HG03520 (cell line): ENCODE results near the gene SYCE3.
"Not testable (repeated sequence)": the region's sequence is repeated elsewhere in the genome, so short reads cannot be mapped to it uniquely, and the experiment has no call there.

Experiments used
- ATAC-seq: cut with Tn5 transposase; IDR thresholded peaks from one replicate; pipeline ENCODE4 v1.9.1; 2021; ENCODE audit warnings: mild to moderate bottlenecking, moderate library complexity; ENCODE audit not compliant: unreplicated experiment

Gene SYCE3

DNA sequence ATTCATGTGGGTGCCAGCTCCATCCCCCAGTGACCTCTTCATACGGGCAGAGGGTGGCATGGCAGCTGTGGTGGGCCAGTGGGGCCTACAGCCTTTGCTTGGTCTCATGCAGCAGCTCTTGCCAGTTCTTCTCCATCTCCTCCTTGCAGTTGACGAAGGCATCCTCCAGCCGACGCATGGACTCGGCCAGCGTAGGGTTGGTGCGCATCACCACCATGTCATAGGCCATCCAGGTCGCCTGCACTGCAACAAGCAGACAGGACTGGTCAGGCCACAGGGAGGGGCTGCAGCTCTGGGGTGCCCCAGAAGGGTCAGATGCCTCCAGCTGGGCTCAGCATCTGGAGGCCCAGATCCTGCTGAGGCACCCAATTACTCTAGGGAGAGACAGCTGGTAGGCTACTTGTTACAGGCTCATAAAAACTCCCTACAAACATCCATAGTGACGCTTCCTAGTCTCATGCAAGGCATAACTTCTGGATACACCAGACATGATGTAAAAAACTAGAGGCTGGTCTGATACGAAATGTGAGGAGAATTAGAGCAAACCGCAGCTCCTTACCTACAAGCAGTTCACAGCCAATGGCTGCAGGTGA is 11.5 kb downstream of the SYCE3 start:
- no peak for ATAC-seq

DNA sequence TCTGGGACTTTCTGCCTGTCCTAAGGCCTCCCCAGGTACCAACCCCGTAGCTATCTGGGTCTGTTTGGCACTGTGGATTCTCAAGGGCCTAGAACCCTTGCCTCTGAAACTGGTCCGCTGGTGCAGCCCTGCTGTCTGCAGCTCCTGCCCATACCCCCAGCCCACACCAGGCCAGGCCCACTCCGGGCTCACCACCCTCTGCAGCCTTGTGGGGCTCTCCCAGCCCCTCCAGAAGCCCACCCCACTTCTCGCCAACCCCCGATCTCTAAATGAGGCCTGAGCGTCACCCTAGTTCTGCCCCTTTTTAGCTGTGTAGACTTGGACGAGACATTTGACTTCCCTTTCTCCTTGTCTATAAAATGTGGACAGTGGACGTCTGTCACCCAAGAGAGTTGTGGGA is 12.3 kb downstream of the SYCE3 start:
- no peak for ATAC-seq

DNA sequence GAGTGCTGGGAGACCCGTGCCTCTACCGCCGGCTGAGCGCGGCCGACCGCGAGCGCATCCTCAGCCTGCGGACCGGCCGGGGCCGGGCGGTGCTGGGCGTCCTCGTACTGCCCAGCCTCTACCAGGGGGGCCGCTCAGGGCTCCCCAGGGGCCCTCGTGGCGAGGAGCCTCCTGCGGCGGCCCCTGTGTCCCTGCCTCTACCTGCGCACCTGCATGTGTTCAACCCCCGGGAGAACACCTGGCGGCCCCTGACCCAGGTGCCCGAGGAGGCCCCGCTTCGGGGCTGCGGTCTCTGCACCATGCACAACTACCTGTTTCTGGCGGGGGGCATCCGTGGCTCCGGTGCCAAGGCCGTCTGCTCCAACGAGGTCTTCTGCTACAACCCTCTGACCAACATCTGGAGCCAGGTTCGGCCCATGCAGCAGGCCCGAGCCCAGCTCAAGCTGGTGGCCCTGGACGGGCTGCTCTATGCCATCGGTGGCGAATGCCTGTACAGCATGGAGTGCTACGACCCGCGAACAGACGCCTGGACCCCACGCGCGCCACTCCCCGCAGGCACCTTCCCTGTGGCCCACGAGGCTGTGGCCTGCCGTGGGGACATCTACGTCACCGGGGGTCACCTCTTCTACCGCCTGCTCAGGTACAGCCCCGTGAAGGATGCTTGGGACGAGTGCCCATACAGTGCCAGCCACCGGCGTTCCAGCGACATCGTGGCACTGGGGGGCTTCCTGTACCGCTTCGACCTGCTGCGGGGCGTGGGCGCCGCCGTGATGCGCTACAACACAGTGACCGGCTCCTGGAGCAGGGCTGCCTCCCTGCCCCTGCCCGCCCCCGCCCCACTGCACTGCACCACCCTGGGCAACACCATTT is 13.6 kb downstream of the SYCE3 start:
- no peak for ATAC-seq

DNA sequence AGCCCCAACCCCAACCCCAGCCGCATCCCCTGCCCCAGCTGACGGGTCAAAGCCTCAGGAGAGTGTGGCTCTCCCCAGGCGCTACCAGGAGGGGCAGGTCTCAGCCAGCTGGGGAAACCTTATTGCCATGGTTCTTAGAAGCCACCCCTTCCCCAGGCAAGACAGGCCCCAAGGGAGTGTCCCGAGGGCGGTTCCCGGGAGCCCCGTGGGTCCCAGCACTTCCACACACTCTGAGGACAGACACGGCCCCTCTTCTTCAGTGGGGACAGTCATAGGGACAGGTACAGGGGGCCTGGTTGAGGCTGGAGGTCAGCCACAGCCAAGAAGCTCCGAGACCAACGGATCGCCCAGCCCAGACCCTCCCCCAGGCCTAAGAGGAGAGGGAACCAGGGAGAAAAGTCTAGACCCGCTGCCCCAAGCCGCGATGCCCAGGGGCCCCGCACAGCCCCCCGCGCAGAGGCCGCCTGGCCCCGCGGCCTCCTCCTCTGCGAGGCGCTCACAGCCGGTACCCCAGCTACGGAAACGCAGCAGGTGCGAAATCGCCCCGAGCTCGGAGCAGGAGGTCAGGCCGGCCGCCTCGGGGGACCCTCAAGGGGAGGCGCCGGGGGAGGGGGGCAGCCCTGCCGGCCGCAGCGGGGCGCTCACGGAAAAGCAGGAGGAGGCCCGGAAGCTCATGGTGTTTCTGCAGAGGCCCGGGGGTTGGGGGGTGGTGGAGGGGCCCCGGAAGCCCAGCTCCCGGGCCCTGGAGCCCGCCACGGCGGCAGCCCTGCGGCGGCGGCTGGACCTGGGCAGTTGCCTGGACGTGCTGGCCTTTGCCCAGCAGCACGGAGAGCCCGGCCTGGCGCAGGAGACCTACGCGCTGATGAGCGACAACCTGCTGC is 14.4 kb downstream of the SYCE3 start:
- no peak for ATAC-seq

DNA sequence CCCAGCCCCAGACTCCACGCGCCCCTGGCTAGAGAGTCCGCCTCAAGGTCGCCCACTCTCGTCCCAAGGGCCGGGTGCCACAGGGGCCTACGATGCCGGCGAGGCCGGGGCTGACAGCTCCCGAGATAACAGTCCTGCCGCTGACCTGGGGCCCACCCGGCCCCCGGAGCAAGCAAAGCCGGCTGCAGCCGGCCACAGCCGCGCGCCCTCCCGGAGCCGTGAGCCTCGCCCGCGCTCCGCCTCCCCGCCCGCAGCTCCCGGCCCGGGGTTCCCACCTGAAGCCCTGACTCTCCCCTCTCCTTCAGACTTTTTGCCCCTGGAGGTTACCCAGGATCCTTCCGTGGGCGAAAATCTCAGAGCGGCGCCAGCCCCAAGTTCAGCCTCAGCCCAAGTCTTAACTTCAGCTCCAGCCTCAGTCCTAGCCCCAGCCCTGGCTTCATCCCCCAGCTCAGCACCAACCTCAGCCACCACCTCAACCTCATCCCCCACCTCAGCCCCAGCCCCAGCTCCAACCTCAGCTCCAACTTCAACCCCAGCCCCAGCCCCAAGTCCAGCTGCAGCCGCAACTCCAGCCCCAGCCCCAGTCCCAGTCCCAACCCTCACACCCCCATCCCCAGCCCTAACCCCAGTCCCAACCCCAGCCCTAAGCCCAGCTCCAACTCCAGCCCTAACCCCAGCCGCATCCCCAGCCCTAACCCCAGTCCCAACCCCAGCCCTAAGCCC is 15.3 kb downstream of the SYCE3 start:
- ATAC-seq: no peak

DNA sequence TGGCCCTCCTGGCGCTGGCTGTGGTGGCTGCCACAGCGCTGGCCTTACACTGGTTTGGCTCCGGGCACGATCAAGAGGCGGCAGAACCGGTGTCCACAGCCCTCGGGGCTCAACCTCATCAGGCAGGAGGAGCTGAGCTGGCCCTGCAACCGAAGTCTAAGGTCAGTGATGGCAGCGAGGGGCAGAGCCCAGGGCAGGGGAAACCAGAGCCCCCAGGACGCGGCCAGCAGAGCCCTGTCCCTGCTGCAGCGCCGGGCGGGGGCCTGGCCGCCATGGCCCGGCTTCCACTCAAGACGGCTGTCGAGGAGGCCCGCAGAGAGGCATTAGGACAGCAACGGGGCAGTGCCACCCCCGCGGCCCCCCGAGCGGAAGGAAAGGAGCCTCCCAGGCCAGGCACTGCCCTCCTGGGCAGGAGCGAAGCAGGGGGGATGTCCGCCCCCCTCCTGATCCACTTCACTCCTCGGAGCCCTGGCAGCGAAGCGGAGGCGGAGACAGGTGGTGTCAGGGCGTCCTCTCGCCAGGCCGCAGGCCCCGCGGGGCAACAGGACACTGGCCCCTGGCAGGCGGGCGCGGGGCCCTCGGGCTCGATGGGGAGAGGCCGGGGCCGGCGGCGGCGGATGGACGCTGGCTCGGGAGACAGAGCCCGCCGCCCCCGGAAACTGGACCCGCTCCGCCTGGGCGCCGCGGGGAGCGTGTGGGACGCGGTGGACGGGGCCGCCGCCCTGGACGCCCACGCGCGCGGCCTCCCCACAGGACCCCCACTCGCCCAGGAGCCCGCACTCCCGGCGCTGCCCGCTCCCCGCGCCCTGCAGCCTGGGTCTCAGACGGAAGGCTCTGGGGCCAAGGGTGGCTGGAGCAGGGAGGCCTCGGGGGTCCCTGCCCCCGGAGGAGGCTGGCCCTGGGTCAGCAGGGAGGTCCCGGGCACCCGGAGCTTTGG is 16.1 kb downstream of the SYCE3 start:
- ATAC-seq: no peak

DNA sequence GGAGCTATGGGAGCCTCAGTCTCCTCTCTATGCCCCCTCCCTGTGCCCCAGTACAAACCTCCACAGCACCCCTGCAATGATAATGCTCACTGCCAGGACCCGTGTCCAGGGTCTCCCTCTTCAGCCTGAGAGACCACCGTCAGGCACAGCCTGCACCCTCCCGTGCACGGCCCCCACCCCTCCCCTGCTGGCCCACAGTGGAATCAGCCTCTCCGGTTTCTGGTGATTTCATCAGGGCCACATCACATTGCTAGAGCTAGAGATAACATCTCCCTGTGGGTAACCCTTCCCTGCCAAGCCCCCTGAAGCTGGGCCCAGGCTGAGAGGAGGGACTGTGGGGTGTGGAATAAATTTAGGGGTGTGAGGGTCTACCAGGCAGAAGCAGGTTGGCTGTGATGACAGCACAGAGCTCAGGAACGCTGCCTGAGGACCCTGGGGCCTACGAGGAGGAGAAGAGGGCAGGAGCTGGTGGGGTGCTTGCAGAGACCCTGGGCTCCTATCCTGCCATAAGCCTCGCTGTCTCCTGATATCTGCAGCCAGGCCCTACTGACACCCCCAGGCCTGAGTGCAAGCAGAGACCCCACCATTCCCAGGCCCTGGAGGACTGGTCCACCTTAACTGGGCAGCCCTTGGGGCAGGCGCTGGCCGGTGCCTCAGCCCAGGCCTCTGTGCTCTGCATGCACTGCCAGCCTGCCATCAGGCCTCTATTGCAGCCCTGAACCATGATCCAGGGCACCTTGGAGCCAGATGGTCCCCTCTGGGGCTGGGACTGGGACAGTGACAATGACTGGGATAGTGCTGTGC is 17.0 kb downstream of the SYCE3 start, which contains the start of gene KLHDC7B:
KLHDC7B (plus strand) TSS at position 378 of the 804 bp plus-strand sequence; CDS start at position 723, 345 bp downstream.
- no peak for ATAC-seq

DNA sequence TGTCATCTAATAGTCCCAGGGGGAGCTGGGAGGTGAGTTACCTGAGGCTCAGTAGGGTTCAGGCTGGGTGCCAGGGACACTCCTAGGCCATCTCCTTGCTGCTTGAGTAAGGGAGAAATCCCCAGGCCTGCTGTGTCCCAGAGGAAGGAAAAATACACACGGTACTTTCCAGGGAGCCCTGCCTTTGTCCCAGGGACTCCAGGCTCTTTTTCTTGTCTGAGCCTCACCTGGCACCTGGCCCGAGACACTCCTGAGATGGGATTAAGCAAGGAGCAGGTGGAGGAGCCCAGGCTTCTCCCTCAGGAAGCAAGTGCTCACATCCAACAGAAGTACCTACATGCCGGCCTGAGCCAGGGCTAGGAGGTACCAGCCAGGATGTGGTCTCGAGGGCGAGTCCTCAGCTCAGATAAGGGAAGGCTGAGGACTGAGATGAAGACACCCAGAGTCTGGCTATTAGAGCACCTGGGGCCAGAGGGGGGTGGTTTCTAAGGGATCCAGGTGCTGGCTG is 17.9 kb downstream of the SYCE3 start:
- no peak for ATAC-seq

DNA sequence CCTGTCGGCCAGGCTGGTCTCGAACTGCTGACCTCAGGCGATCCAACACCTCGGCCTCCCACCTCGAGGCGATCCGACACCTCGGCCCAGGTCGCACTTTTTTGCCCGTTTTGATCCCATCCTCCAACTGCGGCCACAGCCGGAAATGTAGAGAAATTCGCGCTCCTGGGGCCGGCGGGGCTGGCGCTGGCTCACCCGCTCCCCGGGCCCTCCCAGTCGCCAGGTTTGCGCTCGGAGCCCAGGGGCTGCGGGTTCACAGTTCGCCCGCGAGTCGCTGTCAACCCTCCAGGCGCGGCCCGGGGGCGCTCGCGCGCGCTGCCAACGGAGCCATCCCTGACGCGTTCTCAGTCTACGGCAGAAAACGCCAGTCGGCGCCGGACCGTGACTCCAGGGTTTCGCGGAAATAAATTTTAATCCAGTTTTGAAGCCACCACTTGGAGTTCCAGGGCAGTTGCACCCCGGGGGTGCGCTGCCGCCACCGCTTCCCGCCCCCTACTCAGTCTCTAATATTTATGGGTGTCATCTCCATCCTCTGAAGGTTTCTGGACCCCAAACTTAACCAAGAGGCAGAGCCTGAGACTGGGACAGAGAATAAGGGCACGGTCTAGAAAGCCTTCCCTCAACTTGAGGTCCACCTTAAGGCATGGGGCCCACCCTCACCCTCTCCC is 18.5 kb downstream of the SYCE3 start:
- ATAC-seq: no peak

DNA sequence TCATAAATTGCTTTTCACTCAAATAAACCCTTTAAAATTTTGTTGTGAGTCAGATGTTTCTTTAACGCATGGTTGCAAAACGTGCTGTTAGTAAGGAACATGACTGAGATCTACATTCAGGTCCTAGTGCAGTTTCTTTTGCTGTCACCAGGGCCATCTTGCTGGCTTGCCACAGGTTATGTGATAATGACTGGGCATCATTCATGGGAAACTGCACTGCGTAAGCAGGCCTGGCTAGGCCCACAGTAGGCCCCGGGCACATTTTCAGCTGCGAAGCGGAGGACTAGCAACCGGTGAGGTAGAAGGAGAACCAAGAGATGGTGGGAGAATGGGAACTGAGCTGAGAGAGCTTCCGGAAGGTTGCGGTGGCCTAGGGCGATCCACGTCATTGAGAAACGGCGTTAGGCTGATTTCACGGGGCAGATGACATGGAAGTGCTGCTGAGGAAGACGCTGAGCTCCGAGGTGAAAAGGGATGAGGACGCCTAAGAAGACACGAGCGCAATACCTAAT is 20.2 kb downstream of the SYCE3 start:
- ATAC-seq: no peak

DNA sequence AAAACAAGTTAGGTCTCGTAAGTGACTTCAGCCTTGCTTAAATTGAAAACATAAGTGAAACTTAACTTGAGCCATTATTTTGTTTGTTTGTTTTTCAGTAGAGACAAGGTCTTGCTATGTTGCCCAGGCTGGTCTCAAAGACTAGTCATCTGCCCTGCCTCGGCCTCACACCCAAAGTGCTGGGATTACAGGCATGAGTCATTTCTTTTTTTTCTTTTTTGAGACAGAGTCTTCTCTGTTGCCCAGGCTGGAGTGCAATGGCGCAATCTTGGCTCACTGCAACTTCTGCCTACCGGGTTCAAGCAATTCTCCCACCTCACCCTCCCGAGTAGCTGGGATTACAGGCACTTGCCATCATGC is 21.1 kb downstream of the SYCE3 start:
- not testable (repeated sequence) for ATAC-seq

DNA sequence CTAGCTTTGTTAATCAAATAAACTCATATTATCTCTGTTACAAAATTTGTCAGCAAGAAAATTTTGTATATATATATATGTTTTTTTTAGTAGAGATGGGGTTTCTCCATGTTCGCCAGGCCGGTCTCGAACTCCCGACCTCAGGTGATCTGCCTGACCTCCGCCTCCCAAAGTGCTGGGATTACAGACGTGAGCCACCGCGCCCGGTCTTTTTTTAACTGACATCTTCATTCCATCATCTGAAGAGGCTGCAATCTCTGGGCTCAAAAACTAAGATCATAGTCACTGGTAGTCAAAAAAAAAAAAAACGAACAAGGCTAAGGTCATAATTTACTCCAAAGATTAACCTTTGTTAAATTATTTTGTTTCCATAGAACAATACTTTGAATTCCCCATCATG is 22.3 kb downstream of the SYCE3 start:
- no peak for ATAC-seq

DNA sequence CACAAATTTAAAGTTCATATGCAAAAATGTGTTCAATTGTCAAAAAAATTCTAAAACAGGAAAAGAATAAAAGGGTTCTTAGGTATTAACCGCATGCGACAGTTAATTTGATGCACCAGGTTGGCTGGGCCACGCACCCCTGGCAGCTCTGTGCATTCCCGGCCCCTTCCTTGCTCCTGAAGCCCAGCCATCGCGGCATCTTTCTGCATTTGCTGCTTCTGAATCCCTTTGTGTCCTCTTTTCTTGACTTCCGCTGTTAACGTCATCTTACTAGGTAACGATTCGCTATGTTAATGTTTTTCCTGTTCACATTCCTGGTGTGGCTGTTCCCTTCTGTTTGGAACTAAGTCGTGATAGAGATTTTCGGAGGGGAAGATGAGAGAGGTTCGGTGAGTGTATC is 25.0 kb downstream of the SYCE3 start:
- ATAC-seq: no peak

DNA sequence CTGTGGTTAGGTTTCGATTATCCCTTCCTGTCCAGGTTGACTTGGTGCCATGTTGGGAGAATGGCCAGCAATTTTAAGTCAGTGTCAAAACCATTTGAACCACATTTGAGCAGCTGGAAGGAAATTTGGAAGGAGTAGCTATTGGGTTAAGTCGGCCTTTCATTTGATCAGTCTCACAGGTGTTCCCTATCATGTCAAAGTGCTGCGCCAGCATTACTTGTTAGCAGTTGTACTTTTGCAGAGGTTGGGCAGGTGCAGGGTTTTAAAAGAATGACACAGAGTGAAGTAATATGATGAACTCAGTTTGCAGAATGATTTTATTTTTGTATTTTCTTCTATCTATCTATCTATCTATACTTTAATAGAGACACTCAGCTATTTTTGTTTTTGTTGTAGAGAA is 26.5 kb downstream of the SYCE3 start:
- ATAC-seq: no peak

DNA sequence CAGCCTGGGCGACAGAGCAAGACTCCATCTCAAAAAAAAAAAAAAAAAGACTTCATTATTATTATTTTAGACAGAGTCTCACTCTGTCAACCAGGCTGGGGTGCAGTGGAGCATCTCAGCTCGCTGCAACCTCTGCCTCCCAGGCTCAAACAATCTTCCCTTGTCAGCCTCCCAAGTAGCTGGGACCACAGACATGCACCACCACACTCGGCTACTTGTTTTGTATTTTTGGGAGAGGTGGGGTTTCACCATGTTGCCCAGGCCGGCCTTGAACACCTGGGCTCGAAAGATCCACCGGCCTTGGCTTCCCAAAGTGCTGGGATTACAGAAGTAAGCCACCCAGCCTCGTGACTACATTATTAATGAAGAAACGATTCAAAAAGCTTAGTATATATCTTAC is 27.6 kb downstream of the SYCE3 start:
- ATAC-seq: no peak

DNA sequence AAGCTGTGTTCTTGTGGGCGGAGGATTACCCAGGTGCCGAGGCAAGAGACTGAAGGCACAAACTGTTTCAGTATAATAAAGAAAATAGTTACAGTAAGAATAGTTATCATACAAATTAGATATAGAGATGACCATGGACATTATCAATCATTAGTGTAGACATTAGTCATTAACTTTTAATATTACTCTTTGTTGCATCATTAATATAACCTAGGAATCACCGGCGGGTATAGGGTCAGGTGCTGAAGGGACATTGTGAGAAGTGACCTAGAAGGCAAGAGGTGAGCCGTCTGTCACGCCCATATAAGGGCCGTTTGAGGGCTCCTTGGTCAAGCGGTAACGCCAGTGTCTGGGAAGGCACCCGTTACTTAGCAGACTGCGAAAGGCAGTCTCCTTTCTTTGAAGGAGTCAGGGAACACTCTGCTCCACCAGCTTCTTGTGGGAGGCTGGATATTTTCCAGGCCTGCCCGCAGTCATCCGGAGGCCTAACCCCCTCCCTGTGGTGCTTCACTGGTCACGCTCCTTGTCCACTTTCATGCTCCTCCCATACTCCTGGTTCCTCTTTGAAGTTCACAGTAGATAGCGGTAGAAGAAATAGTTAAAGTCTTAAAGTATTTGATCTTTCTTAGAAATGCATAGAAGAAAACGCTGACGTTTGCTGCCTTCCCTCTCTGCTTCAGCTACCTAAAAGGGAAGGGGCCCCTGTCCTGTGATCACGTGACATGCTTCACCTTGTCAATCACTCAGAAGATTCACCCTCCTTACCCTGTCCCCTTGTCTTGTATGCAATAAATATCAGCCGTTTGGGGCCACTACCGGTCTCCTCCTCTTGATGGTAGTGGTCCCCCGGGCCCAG is 28.6 kb downstream of the SYCE3 start:
- not testable (repeated sequence) for ATAC-seq
